Epithelial cell of proximal tubule (primary cell): ENCODE measurements around the gene SCN8A. TPM values are rescaled to one million over a fixed set of nuclear protein-coding genes. Genes with fewer than 3 reads are reported as not detected.

Source experiments
- DNase-seq: peaks from one replicate; pipeline ENCODE4 v3.0.0-alpha.2; 2011; ENCODE audit warnings: low read depth
- H3K4me3 ChIP-seq: 2 replicates; pipeline ENCODE4 v1.5.1; 2011; ENCODE audit warnings: low read depth, mild to moderate bottlenecking, low read length
- CTCF ChIP-seq: conservative IDR thresholded peaks from 2 replicates; pipeline ENCODE4 v1.5.1; 2012; ENCODE audit warnings: low read depth, mild to moderate bottlenecking, low read length
- total RNA-seq: library from RNA; depleted of rRNA; stranded (reverse); fragments of >200 nt; gene quantifications from 2 replicates; pipeline ENCODE4 v1.2.3, GENCODE V29; 2015

The SCN8A gene
- total RNA-seq, 1 donor from 2014 or later = 0.86 TPM

- no peak overlapping the region for H3K4me3 ChIP-seq
- no peak for TF ChIP-seq CTCF
- DNase-seq = no peak
Measured at GRCh38 chr12:51836041-51836826, 245.2 kb downstream of the SCN8A start.

GRCh38 chr12:51836827-51837173 is 245.8 kb downstream of the SCN8A start:
- DNase-seq = no peak
- H3K4me3 ChIP-seq = no peak overlapping the region
- TF ChIP-seq CTCF = no peak

- no peak overlapping the region for H3K4me3 ChIP-seq
- no peak for DNase-seq
- no peak for TF ChIP-seq CTCF
Measured at GRCh38 chr12:51837286-51837685, 246.3 kb downstream of the SCN8A start.

GRCh38 chr12:51838036-51838435 is 247.0 kb downstream of the SCN8A start:
- no peak for DNase-seq
- no peak overlapping the region for H3K4me3 ChIP-seq
- TF ChIP-seq CTCF = no peak

- no peak overlapping the region for H3K4me3 ChIP-seq
- no peak for TF ChIP-seq CTCF
- DNase-seq = no peak
Measured at GRCh38 chr12:51838762-51839161, 247.7 kb downstream of the SCN8A start.

- H3K4me3 ChIP-seq = no peak overlapping the region
- DNase-seq = no peak
- TF ChIP-seq CTCF = no peak
Measured at GRCh38 chr12:51839310-51839947, 248.4 kb downstream of the SCN8A start.

- no peak for DNase-seq
- no peak overlapping the region for H3K4me3 ChIP-seq
- no peak for TF ChIP-seq CTCF
Measured at GRCh38 chr12:51840966-51841365, 249.9 kb downstream of the SCN8A start.
